GM19468 (cell line): Measurements from ENCODE around the gene ZNF48.
A peak's percentile ranks its signal among the peaks of the same experiment; 100 is the strongest.

Experiments used
- ATAC-seq: cut with Tn5 transposase; IDR thresholded peaks from one replicate; pipeline ENCODE4 v1.9.1; 2021; ENCODE audit warnings: mild to moderate bottlenecking, moderate library complexity, moderate number of reproducible peaks; ENCODE audit not compliant: unreplicated experiment; ENCODE audit errors: extremely low read depth

Gene ZNF48

DNA sequence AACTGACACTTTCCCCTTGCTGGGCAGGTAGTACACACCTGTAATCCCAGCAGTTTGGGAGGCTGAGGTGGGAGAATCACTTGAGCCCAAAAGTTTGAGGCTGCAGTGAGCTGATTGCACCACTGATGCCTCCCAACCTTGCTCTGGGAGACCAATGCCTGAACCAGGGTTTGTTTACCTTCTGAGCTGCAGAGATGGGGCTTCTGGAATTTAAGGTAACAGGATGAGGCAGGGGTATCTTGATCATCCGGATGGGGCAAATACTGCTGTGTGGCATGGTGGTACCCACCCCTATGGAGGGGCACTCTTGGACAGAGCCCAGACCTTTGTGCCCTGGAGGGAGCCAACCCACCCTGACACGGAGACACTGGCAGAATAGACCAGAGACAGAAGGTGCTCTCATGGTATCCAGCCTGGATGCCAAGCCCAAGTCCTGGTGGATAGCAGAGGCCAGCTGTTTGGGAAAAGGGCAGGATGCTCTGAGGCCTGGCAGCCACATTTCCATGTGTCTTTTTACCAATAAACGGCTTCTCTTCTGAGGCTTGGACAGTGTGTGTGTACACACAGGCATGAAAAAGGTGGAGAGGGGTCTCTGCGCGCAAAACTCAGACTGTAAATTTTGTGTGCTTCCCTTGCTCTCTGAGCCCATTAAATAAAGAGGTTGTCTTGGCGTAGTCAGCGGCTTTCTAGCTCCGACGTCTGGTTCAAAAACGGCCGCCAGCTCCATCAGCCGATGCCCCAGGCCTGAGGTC is 4.4 kb downstream of the ZNF48 start:
- ATAC-seq, result no peak

DNA sequence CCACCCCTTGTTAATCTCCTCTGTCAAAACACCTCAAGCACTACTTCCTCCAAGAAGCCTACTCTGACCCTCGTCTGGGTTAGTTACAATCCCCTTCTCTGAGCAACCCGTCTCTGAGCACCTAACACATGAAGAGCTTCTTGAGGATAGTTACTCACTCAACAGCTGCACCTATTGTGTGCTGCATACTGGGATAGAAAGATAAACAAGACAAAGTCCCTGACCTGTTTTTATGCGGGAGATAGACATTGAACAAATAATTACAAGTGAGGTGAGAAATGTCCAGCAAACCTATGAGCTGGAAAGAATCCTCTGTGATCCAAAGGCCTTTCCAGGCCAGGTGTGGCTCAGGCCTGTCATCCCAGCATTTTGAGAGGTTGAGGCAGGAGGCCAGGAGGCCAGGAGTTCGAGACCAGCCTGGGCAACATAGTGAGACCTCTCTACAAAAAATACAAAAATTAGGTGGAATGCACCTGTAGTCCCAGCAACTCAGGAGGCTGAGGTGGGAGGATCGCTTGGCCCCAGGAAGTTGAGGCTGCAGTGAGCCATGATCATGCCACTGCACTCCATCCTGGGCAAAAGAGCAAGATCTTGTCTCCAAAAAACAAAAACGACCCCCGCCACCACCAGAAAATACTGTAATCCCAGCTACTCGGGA is 6.7 kb downstream of the ZNF48 start:
- ATAC-seq, result no peak

DNA sequence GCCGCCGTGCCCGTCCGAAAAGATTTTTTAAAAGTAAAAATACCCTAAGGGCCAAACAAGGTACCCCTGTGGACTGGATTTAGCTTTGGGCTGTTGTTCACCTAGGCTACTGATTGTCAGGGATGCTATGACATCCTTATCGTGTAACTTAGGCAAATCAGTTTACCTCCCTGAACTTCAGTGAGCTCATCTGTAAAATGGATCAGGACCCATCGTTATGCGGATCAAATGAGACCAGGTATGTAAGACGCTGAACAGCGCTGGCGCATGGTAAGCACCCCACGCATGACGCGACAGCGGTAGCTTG is 11.5 kb downstream of the ZNF48 start:
- no peak for ATAC-seq

DNA sequence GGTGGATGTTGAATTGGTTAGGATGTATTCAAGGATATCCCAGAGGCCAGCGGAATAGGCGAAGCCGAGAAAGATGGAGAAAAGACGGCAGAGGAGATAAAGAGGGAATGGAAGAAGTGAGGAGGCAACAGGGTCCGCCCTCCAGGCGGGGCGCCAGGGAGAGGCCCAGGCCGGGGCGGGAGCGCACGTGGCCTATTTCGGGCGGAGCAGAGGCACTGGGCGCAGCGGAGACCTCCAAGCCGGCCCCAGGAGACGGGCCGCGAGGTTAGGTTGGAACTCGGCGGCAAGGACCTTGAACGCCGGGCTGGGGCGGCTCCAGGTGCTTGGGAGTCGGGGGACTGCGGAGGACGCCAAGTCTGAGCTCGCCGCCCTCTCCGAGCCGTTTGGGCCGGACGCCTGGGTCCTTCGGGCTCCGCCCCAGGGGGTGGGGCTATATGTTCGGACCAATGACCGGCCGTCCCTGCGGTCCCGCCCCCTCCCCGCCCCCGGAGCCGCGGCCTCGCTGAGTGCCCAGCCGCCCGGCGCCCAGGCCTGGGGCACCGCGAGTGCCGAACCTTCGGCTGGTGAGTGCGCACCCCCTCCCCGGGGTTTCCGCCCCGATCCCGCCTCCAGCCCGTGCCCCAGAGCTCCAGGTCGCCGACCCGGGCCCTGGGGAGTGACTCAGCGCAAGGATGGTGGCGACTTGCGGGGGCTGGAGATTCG is 12.0 kb downstream of the ZNF48 start, which contains the start of gene ZNF771:
TSS of gene ZNF771 (plus strand) at position 505 of the 702 bp plus-strand sequence. CDS start 448 bp downstream, outside the sequence.
- no peak for ATAC-seq

DNA sequence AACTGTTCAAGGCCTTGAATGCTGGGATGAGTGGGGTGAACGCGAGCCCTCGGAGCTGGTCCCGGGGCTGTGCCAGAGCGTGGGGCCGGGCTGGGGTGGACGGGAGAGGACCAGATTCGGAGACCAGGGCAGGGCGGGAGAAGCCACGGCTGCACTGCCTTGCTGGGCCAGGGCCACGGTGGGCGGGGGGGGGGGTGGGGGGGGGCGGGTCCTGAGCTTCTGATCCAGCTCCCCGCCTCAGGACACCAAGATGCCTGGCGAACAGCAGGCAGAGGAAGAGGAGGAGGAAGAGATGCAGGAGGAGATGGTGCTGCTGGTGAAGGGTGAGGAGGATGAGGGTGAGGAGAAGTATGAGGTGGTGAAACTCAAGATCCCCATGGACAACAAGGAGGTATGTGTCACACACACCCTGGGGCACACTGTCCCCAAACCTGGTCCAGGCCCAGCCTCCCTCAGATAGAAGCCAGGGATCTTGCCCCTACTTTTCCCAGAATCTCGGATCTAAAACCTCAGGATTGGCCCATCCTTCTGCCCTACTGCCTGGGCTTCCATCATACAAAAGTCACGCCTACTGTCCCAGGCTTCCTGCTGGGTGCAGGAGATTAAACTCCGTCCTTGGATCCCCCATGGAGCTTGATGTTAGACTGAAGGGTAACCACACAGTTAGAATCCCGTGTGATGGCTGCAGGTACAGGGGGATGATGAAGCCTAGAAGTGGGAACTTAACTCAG is 12.7 kb downstream of the ZNF48 start:
- no peak for ATAC-seq

DNA sequence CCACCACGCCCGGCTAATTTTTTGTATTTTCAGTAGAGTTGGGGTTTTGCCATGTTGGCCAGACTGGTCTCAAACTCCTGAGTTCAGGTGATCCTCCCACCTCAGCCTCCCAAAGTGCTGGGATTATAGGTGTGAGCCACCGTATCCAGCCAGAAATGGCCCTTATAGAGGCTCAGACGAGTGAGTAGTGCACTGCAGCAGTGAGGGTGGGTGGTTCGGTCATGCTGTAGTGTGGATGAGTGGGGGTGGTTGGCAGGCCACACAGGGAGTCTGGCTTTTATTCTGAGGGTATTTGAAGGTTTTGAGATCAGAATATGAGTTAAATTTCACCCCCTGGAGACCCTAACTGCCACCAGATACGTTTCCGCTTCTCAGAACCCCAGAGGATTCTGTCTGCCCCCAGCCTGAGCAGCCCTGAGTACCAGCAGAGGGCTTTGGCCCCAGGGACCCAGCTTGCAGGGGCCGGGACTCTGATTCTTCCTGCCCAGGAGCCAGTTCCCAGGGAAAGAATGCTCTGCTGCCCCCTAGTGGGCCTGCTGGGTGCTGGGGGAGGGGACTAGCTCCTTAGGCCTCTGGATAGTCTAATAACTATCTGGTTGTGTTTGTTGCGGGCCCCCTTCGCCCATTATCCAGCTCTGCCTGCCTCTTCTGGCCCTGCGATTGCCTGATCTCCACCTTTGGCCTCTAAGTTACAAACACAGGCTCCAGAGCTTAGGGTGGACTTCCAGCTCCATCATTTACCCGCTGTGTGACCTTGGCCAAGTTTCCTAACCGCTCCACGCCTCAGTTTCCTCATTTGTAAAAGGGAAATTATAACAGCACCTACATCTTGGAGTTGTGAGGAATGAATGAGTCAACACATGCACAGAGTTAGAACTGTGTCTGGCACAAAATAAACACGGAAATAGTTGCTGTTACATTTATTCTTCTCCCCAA is 14.2 kb downstream of the ZNF48 start:
- no peak for ATAC-seq

DNA sequence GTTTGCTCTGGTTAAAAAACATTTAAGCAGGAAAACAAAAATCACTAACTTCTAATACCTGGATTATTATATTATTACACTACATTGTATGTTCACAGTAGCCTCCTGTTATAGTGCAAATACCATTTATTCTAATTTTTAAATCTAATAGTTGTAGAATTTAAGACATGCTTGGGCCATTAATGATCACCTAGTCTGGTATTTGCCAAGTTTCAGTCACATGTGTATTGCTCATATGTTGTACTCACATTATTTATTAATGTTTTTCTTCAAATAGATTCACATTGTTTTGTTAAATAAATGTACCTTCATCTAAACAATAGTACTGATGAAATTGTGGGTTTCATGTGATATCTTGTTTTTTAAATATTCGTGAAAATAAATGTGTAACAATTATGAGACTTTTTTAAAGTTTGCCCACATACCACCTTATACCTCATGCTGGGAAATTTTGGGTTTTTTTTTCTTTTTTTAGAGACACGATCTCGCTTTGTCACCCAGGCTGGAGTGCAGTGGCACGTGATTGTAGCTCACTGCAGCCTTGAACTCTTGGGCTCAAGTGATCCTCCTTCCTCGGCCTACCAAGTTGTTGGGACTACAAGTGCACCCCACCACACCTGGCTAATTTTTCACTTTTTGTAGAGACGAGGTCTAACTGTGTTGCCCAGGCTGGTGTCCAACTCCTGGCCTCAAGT is 18.0 kb downstream of the ZNF48 start:
- ATAC-seq, result no peak

DNA sequence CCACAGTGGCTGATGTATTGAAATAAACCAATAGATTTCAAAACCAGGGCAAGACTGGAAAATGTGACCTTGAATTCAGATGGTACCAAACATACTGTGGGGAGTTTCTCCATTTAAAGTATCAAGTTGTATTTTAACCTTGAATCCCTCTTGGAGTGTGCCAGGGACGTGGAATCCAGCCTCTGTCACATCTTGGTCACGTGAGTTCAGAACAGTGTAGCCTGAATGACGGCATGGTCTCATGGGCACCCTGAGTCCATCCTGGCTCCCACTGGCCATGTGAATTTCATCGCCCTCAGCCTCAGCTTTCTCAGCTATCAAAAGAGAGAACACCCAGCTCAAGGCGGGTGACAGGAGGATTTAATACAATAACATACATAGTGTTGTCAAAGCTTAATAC is 18.9 kb downstream of the ZNF48 start:
- ATAC-seq, result no peak

DNA sequence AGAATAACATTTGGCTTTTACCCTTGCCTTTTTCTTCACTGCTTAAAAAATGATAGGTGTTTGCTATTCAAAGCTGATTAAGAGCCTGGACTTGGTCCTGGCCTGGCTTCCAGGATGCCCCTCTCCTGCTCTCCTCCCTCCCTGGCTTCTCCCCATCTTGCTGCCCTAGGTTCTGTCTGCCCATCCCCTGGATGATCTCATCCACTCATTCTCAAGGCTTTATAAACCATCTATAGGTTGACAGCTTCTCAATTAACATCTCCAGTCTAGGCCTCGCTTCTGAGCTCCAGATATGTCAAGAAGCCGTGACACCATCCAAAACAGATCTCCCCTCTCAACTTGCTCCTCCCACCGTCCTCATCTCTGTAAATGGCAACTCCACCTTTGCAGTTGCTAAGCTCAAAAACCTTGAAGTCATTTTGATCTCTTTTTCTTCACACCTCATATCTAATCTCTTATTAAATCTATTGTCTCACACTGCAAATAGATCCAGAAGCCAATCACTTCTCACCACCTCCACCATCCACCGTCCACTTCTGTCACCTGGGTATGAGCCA is 20.9 kb downstream of the ZNF48 start:
- ATAC-seq, result no peak

DNA sequence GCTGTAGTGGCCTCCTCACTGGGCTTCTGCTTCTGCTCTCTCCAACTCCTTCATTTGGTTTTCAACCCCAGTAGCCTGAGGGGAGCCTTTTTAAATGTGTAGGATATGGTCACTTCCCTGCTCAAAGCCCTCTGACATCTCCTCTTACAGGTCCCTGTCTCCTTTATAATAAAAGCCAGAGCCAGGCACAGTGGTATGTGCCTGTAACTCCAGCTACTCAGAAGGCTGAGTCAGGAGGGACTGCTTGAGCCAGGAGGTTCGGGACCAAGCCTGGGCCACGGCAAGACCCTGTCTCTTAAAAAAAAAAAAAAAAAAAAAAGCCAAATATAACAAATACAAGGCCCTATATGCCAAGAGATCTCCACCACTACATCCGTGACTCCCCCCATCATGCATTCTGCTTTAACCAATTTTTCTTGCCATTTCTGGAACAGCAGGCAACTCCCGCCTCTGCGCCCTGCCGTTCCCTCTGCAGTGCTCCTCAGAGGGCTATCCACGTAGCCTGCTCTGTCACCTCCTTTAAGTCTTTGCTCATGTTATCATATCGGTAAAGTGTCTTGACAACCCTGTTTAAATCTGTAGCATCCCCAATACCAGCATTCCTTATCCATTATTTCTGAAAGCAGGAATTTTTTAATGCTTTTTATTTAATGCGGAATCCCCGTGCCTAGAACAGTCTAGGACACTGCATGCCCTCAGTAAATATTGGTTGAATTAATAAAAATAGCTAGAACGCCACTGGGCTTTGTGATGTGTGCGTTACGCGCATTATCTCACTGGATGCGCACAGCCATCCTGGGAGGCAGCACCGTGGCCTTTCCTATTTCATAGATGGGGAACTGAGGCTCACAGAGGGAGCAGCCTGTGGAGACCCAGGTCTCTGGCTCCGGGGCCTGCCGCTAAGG is 21.7 kb downstream of the ZNF48 start:
- no peak for ATAC-seq

DNA sequence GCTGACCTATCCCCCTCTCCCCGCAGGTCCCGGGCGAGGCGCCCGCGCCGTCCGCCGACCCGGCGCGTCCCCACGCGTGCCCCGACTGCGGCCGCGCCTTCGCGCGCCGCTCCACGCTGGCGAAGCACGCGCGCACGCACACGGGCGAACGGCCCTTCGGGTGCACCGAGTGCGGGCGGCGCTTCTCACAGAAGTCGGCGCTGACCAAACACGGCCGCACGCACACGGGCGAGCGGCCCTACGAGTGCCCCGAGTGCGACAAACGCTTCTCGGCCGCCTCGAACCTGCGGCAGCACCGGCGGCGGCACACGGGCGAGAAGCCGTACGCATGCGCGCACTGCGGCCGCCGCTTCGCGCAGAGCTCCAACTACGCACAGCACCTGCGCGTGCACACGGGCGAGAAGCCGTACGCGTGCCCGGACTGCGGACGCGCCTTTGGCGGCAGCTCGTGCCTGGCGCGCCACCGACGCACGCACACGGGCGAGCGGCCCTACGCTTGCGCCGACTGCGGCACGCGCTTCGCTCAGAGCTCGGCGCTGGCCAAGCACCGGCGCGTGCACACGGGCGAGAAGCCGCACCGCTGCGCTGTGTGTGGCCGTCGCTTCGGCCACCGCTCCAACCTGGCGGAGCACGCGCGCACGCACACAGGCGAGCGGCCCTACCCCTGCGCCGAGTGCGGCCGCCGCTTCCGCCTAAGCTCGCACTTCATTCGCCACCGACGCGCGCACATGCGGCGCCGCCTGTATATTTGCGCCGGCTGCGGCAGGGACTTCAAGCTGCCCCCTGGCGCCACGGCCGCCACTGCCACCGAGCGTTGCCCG is 22.5 kb downstream of the ZNF48 start:
- ATAC-seq, result peak; percentile 62

DNA sequence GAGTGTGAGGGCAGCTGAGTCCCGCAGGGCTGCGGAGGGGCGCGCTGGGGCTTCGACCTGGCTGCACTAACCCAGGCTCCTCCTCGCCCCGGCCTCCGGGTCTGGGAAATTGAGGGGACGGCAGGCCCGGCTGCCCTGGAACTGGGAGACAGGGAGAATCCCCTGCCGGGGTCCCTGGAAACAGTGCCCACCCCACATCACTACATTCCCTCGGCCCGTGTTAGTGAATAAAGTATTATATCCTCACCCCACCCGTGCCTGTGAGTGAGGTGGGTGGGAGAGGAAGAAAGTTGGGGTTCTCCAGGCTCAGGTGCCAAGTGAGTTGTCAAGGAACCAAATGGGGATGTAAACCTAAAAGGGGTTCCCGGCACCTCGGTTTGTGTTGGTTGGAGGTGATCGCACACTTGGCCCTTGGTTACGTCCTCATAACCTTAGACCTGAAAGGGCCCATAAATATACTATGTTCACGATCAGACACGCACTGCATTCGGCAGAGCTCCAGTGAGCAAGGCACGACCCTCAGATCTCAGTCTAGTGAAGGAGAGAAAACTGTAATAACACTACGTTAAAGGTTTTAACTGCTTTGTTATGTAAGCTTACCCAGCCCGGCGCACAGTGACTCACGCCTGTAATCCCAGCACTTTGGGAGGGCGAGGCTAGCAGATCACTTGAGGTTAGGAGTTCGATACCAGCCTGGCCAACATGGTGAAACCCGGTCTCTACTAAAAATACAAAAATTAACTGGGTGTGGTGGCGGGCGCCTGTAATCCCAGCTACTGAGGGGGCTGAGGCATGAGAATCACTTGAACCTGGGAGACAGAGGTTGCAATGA is 23.3 kb downstream of the ZNF48 start:
- no peak for ATAC-seq

DNA sequence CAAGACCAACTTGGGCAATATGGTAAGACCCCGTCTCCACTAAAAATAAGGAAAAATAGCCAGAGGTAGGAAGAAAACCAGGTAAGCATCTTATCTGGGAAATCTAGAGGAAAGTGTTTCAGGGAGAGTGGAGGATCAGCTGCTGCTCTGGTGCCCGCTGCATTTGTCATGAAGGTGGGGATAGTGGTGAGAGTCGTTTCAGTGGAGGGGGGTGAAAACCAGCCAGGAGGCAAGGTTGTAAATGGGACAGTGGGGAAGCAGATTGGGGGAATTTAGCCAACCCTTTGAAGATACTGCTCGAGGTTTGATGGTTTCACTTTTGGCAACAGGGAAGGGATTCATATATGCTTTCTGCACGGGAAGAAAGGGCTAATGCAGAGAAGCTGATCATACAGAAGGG is 25.8 kb downstream of the ZNF48 start:
- no peak for ATAC-seq

DNA sequence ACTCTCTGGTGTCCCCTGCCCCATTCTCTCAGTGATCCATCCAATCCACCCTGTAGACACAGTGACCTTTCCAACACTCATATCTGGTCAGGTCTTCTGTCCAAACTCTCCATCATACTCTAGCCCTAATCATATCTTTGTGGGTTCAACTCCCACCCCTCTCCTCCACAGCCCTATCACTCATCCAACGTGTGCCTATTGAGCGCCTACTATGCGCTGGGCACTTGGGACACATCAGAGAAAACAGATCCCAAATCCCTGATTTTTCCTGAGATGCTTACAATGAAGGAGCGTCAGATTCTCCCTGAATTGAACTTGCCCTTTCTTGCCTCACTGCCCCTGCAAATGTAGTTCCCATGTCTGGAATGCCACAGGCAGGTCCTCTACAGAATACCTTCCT is 32.8 kb downstream of the ZNF48 start:
- ATAC-seq, result no peak

DNA sequence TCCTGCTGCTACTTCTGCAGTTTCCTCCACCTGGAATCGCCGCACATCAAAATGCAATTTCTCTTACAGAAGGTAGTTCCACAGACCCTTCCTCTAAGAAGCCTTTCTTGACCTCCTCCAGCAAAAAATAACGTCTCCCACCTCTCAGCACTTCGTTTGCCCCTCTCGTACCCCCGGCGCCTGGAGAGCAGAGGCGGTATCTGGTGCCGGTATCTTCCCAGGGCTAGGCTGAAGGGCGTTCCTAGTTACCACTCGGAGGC is 34.1 kb downstream of the ZNF48 start:
- no peak for ATAC-seq

DNA sequence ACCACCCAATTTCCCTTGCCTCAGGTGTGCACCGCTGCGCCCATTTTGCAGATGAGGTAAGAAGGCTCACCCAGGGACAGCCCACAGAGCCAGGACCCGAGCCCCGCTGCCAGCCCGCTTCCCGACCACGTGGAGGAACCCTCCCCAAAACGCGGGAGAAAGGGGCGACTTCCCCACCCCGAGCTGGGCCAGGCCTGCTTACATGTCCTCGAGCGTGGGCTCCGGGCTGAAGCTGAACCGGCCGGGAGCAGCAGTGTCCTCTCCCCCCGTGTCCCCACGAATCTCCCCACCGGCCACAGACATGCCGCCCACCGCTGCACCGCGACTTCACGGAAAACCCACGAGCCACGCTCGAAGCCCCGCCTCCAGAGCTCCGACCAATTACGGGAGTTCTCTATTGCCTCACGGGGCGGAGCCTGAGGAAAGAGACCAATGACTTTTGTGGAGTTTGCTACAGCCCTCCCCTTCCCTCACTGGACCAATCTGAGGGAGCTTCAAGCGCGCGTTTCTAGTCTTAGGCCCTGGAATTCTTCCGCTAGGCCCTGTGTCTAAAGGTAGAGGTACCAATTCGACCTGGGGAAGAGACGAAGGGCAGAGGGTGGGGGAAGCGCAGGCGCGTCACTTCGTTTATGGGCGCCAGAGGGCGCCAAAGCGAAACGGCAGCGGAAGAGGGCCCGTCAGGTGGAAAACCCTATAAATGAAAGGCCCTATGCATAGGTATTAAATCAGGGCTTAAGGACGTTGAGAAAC is 34.6 kb downstream of the ZNF48 start, which contains the start of gene DCTPP1:
TSS of gene DCTPP1 (minus strand) at position 353 of the 750 bp plus-strand sequence. CDS start at position 303, 50 bp downstream.
- ATAC-seq, result peak; percentile 88
